Stimulated activated CD4-positive, alpha-beta T cell treated with anti-CD3 and anti-CD28 coated beads, Interleukin-1b, Interleukin-23, amount 100 ng/mL, for 48 hours (primary cell): ENCODE results near the gene RAD18.

Experiments used
- DNase-seq: peaks from one replicate; pipeline ENCODE4 v3.0.0-alpha.2; 2020

RAD18 gene

GRCh38 chr3:8962226-8962861, 928 bp downstream of the RAD18 start:
- DNase-seq, result no peak

GRCh38 chr3:8959668-8960067, 3.6 kb downstream of the RAD18 start:
- DNase-seq, result no peak

- DNase-seq, result no peak
These were observed 8.1 kb downstream of the RAD18 start for GRCh38 chr3:8954938-8955763.

- no peak for DNase-seq
These were observed 10.0 kb downstream of the RAD18 start for GRCh38 chr3:8953313-8953712.

DNA sequence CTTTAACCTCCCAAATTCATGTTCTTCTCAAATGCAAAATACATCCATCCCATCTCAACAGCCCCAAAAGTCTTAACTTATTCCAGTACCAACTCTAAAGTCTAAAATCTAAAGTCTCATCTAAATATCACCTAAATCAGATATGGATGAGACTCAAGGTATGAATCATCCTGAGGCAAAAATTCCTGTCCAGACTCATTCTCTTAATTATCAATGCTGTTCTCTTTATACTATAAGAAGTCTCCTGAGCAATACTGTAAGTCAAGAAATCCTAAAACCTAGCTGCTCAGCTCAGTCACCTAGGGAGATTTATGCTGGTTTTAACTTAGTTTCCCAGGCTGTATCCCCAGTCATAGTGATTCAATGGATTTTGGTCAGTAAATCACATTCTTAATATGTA, 11.1 kb downstream of the RAD18 start:
- DNase-seq, result no peak

- no peak for DNase-seq
These were observed 17.2 kb downstream of the RAD18 start for GRCh38 chr3:8945890-8946600.

DNA sequence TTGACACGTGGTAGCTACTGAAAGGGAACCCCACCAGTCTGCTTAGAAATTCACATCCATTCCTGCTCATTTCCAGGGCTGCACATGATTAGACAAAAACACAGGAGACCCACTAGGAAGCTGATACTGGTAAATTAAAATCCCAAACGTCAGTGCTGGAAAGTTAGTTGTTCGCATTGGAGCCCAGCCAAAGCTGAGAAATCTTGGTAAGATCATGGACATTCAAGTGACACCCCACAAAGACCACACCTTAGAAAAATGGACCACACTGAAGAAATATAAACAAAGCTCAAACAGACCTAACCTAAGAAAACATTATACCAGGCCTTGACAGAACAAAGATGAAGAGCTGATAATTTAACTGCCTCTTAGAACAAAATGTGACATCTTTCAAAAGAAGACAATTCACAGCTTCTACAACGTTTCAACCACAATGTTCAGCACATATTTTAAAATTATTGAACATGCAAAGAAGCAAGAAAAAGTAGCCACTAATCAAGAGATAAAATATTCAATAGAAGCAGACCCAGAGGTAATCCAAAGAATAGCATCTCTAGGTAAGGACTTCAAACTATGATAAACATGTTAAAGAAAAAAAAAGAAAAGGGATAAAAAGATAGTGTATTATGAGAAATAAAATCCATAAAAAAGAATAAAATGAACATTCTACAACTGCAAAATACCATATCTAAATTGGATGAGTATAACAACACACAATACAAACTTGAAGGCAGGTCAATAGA, 20.4 kb downstream of the RAD18 start:
- no peak for DNase-seq

- DNase-seq, result no peak
These were observed 21.2 kb downstream of the RAD18 start for GRCh38 chr3:8942115-8942514.

DNA sequence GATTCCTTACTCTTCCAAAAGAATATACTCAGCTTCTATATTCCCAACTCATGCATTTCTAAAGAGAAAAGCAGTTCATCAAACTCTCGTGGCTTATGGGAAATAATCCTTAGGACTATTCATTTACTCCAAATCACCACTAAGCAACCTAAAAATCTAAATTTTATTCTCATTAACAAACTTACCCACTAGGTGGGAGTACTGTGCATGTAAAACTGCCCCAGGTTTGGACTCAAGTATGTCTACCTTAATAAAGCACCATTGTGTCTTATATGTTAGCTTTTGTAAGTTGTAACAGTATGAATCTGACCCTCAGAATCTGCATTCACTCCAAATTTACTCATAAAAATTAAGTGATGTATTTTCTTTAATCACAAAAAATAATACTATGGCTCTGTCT, 25.3 kb downstream of the RAD18 start:
- no peak for DNase-seq

DNA sequence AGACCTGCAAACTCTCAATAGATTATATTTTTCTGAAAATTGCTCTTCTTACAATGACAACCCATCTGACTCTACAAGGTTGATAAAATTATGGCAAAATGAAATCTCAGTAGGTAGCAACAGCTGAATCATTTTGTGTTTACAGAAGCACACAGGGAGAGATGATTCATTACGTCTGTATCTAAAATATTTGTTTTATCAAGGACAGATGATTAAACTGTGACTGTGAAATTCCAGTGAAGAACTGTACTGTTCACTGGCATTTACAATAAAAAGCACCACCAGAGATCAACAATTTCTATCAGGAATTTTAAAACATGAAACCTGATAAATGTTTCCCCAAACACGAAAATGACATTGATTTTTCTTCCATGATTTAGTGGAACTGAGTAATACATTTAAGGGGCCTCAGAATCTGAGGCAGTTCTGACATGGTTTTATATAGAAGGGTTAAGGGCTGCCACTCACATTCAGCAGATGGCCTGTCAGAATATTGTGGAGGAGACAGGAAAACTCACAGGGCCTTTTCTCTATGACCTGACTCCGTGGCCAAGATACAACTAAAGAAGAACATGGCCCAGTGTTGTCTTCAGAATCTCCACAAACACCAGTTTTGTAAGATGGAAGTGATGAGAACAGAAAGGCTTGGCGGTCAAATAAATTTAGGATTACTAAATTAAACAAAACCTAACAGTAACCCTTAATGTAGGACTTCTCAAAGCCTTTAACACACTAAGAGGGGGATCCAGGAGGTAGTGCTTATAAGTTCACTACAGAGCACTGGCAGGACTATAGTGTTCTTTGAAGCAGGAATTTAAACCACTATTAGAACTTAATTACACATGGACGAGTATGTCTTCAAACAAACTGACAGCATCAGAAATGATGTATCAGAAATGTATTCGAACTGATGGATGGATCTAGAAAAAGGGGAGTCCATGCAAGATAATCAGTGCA, 25.9 kb downstream of the RAD18 start:
- no peak for DNase-seq

DNA sequence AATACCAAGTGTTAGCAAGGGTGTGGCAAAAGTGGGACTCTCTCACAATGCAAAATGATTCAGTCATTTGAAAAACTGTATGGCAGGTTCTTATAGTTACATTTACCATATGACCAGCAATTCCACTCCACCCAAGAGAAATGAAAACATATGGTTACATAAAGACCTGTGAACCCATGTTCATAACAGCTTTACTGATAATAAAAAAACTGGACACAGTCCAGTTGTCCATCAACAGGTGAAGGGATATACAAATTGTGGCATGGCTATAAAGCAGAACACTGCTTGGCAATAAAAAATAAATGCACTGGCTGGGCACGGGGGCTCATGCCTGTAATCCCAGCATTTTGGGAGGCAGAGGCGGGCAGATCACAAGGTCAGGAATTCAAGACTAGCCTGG, 30.8 kb downstream of the RAD18 start:
- no peak for DNase-seq

DNA sequence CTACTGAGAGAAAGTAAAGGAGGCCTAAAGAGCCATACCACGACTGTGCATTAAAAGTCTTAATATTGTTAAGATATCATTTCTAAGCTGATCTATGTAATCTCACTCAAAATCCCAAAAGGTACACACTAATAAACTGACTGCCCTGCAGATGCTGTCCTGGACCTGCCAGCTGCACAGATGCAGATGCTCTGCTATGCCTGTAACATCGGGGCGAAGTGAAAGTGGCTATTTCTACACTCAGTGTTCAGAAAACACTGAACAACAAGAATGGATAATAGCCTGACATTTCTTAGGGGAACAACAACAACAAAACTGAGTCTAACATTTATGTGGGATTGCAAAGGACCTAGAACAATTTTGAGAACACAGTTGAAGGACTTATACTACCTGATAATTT, 31.9 kb downstream of the RAD18 start:
- DNase-seq, result no peak

DNA sequence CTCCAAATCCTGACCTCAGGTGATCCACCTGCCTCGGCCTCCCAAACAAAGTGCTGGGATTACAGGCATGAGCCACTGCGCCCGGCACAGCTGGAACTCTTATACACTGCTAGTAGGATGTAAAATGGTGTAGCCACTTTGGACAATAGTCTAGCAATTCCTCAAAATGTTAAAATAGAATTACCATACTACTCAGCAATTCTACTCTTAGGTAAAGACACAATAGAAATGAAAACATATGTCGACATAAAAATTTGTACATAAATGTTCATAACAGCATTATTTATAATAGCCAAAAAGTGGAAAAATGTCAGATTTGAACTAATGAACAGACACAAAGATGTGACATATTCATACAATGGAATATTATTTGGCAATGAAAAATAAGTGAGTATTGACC, 33.4 kb downstream of the RAD18 start:
- no peak for DNase-seq

GRCh38 chr3:8914491-8914890, 48.8 kb downstream of the RAD18 start:
- DNase-seq, result no peak

DNA sequence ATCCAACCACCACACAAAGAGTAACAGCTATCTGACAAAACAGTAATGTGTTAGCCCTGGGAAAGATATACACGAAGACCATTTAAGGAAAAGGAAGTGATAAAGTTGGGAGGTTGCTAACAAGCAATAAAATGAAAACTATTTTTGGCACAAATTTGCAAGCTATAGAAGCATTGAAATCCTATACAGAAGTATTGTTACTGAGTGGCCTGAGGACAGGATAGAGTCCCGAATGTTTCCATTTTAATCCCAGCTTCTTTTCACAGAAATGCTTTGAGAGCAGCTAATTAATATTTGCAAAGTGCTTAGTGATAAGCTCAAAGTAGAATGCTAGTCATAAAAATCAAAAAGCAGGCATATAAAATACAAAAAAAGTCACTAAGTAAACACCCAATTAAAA, 51.5 kb downstream of the RAD18 start:
- DNase-seq, result no peak

DNA sequence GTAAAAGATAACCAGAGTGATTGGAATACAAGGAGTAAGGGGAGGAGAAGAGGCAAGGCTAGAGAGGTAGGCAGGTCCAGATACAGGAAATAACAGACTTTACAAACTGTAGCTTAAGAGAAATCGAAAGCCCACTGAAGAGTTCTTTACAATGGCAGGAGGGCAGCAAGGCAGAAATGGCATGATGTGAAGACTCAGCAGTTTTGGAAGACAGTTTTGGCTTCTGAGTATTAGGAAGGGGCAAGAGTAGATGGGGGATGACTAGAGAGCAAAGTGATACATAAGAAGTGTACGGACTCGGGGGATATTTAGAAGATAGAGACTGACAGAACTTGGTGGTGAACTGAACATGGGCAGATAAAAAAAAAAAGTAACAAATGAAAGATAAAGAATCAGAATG, 54.1 kb downstream of the RAD18 start:
- DNase-seq, result no peak

DNA sequence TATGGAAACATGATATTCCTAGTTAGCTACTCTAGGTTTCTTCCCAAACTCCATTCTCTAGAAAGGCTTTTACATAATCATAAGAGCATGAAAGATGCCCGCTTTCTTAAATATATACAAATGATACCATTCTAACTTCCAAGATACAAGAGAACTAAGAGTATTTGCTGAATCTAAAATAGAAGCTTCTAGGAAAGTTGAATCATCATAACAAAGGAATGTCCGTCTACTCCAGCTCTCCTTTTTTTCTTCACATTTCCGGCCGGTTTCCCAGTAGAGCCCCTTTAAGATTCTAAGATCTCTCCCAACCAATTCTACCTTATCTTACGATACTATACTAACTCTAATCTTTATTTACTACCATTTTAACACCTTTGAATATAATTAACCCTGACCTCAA, 60.1 kb downstream of the RAD18 start:
- no peak for DNase-seq

- no peak for DNase-seq
These were observed 62.4 kb downstream of the RAD18 start for GRCh38 chr3:8900869-8901268.

- DNase-seq, result no peak
These were observed 63.3 kb downstream of the RAD18 start for GRCh38 chr3:8899876-8900460.

- no peak for DNase-seq
These were observed 67.4 kb downstream of the RAD18 start for GRCh38 chr3:8895829-8896228.

DNA sequence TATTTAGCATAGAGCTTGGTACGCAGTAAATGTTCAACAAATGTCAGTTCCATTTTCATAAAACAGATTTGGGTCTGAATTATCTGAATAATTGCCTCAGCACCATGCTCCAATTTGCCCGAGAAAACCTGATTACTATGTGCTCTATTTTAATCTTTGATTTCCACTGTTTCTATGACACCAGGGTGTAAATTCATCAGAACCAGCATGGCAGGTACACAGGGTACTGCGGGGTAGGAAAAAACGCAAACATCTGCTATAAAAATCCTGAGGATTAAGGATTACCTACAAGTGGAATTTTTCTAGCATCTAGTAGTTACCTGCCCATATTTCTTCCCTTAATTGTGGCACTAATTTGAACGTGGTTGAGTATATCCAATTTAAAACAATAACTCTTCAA, 70.3 kb downstream of the RAD18 start:
- DNase-seq, result no peak

DNA sequence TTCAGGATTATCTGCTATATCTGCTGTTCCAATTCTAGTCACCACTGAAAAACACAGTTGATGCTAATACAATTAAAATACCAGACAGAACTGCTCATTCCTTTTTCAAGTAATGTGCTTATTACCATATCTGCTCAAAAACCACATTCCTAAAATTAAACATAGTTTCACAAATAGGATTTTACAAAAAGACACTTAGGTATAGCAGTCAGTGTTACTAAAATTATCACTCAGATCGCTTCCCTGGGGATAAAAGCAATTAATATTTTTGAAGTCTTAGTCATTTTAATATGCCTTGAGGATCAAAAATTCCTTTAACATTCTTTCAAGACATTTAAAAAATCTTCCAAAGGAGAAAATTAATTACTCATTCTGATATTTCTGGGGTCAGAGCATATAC, 71.5 kb downstream of the RAD18 start:
- DNase-seq, result no peak
